ENCODE results near the gene SRRM5.

GRCh38 chr19:43596842-43597461 is 14.9 kb upstream of the SRRM5 start:
- TF ChIP-seq, protein P1, sequence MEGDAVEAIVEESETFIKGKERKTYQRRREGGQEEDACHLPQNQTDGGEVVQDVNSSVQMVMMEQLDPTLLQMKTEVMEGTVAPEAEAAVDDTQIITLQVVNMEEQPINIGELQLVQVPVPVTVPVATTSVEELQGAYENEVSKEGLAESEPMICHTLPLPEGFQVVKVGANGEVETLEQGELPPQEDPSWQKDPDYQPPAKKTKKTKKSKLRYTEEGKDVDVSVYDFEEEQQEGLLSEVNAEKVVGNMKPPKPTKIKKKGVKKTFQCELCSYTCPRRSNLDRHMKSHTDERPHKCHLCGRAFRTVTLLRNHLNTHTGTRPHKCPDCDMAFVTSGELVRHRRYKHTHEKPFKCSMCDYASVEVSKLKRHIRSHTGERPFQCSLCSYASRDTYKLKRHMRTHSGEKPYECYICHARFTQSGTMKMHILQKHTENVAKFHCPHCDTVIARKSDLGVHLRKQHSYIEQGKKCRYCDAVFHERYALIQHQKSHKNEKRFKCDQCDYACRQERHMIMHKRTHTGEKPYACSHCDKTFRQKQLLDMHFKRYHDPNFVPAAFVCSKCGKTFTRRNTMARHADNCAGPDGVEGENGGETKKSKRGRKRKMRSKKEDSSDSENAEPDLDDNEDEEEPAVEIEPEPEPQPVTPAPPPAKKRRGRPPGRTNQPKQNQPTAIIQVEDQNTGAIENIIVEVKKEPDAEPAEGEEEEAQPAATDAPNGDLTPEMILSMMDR (IDR thresholded peaks at IDR 0.05; ENCODE audit: poor library complexity) = no peak
- TF ChIP-seq EZH2phosphoT487 (IDR thresholded peaks at IDR 0.05; ENCODE audit: low read depth, severe bottlenecking, unreplicated experiment) (no peak), EZH2 (IDR thresholded peaks at IDR 0.05; ENCODE audit: borderline replicate concordance) (no peak)

Measured in hepatocyte (in vitro differentiated cells).